Measurements from ENCODE around the gene NRCAM.

DNA sequence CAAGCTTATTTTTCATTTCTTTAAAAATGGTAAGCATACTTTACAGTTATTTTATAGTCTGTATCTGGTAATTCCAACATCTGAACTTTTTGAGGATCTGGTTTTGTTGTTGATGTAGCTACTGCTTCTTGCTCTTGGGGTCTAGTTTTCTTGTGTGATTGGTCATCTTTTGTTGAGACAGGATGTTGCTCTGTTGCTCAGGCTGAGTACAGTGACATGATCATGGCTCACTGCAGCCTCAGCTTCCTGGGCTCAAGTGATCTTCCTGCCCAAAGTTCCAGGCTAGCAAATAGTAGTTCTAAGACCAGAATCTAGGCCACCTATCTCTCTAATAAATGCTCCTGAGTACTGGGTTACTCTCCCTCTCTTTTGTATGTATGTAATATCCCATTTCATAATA is 75.7 kb downstream of the NRCAM start:
- TF ChIP-seq, protein P1, sequence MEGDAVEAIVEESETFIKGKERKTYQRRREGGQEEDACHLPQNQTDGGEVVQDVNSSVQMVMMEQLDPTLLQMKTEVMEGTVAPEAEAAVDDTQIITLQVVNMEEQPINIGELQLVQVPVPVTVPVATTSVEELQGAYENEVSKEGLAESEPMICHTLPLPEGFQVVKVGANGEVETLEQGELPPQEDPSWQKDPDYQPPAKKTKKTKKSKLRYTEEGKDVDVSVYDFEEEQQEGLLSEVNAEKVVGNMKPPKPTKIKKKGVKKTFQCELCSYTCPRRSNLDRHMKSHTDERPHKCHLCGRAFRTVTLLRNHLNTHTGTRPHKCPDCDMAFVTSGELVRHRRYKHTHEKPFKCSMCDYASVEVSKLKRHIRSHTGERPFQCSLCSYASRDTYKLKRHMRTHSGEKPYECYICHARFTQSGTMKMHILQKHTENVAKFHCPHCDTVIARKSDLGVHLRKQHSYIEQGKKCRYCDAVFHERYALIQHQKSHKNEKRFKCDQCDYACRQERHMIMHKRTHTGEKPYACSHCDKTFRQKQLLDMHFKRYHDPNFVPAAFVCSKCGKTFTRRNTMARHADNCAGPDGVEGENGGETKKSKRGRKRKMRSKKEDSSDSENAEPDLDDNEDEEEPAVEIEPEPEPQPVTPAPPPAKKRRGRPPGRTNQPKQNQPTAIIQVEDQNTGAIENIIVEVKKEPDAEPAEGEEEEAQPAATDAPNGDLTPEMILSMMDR (IDR thresholded peaks at IDR 0.05): no peak
- TF ChIP-seq EZH2 (IDR thresholded peaks at IDR 0.05; ENCODE audit: borderline replicate concordance, insufficient read depth, low read depth, low read length, poor library complexity, severe bottlenecking): no peak

Measured in B cell (primary cell).